WERI-Rb-1 (cell line): ENCODE results near the gene CDC40.

ENCODE experiments used
- DNase-seq: peaks from one replicate; pipeline ENCODE4 v3.0.0-alpha.2; 2020
- H3K27ac ChIP-seq: fragments of 250-450 bp; sonication (Bioruptor Pico); 2 replicates; pipeline ENCODE4 v1.5.1; 2020; ENCODE audit warnings: mild to moderate bottlenecking, moderate library complexity
- H3K27me3 ChIP-seq: fragments of 250-450 bp; sonication (Bioruptor Pico); 2 replicates; pipeline ENCODE4 v1.5.1; 2021; ENCODE audit warnings: mild to moderate bottlenecking, low read depth, moderate library complexity; ENCODE audit not compliant: insufficient read depth, severe bottlenecking
- H3K36me3 ChIP-seq: fragments of 250-450 bp; sonication (Bioruptor Pico); 2 replicates; pipeline ENCODE4 v1.5.1; 2020; ENCODE audit warnings: mild to moderate bottlenecking, moderate library complexity
- H3K4me3 ChIP-seq: 2 replicates; pipeline ENCODE4 v1.5.1; 2011; ENCODE audit warnings: low read depth, mild to moderate bottlenecking, control low read depth, low read length
- H3K9me3 ChIP-seq: fragments of 250-450 bp; sonication (Bioruptor Pico); 2 replicates; pipeline ENCODE4 v1.5.1; 2021; ENCODE audit warnings: mild to moderate bottlenecking, moderate library complexity; ENCODE audit not compliant: severe bottlenecking
- TF ChIP-seq, protein P1 (sequence below): IDR thresholded peaks from 2 replicates; pipeline ENCODE4 v1.5.1; 2011; ENCODE audit warnings: low read depth, mild to moderate bottlenecking, control low read depth, inconsistent platforms, low read length

The CDC40 gene

DNA sequence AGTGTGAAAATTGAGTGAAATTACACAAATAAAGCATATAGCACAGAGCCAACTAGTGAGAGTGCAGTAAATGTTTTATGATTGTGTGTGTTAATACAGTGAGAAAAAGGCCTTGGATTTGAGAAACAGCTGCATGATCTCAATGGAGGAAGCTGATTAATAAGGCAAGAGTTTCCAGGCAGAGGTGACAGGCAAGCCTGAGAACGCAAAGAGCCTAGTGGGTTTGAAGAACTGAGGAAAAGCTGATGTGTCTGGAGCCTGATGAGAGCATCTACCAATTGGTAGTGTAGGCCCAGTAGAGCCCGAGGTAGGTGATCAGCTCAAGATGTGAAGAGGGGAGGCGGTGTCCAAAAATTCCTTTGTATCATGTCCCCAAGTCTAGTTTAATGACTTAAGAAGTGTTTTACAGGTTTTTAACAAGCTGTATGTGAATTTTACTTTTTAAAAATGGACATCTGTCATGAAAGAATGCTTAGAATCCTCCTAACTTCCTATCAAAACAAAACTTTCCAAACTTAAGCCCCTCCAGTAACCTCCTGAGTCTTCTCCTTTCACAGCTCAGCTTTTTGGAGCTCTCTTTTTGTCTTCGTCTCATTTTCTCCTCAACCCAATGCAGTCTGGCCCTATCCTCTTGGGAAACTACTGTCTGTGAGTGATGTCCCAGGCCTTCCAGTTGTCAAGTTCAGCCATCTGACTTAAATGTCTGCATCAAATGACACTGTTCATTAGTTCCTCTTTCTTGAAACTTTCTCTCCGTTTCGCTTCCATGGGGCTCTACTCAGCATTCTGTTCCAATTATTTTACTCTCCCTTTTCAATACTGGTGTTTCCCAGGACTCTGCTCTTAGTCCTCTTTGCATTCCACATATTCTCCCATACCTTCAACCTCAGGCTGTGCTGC, 1.2 kb downstream of the CDC40 start:
- Histone ChIP-seq H3K9me3 (no peaks in the 10 kb centered on the region), H3K27ac (no peak overlapping the region), H3K36me3 (no peaks in the 10 kb centered on the region; the same call in none of the 2 replicates), H3K4me3 (peak overlapping the region; percentile 80), H3K27me3 (no peaks in the 10 kb centered on the region)
- TF ChIP-seq, protein P1, sequence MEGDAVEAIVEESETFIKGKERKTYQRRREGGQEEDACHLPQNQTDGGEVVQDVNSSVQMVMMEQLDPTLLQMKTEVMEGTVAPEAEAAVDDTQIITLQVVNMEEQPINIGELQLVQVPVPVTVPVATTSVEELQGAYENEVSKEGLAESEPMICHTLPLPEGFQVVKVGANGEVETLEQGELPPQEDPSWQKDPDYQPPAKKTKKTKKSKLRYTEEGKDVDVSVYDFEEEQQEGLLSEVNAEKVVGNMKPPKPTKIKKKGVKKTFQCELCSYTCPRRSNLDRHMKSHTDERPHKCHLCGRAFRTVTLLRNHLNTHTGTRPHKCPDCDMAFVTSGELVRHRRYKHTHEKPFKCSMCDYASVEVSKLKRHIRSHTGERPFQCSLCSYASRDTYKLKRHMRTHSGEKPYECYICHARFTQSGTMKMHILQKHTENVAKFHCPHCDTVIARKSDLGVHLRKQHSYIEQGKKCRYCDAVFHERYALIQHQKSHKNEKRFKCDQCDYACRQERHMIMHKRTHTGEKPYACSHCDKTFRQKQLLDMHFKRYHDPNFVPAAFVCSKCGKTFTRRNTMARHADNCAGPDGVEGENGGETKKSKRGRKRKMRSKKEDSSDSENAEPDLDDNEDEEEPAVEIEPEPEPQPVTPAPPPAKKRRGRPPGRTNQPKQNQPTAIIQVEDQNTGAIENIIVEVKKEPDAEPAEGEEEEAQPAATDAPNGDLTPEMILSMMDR: no peak
- no peak for DNase-seq

DNA sequence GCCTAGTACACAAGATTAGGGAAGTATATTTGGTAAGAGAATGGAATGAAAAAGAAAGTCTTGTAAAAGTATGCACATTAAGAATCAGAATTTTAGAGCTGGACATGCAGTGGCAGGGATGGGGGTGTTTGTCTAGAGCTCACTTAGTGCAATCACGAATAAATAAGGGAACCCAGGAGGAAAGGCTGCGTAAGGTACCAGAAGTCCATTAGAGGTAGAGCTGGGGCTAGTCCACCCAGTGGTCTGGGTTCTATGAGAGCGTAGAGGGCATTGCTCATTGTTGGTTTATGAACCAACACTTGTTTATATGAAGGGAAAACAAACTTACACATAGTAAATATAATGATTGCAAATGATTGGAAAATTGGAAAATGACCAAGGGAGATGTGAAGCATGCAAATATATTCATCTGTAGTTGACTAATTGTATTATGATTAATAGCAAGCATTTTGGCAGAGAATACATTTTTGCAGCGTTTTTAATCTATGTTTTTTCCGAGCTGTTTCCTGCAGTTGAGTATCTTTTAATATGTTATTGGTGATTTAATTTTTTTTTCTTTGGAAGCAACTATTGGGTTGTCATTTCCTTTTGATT, 3.2 kb downstream of the CDC40 start:
- DNase-seq: no peak
- Histone ChIP-seq H3K9me3 (no peaks in the 10 kb centered on the region), H3K4me3 (no peak overlapping the region), H3K27me3 (no peaks in the 10 kb centered on the region), H3K27ac (no peak overlapping the region), H3K36me3 (no peaks in the 10 kb centered on the region; the same call in none of the 2 replicates)
- TF ChIP-seq, protein P1: no peak

DNA sequence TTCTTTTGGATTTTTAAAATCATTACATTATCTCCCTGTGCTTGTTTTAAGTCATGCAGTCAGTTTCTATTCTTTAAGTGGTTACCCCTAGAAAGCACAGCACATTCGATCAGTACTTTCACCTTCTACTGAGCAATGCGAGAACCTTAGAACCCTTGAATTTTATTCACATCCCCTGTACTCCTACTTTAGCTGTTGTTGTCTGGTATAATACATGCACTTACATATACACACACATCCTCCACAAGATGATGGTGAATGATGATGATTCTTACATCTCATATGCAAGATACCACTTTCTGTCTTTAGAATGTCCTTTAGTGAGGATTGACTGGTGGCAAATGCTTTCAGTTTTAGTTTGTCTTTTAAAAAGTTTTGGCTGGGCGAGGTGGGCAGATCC, 5.7 kb downstream of the CDC40 start:
- no peaks in the 10 kb centered on the region for H3K9me3 ChIP-seq
- no peaks in the 10 kb centered on the region; the same call in none of the 2 replicates for H3K36me3 ChIP-seq
- H3K27me3 ChIP-seq: no peaks in the 10 kb centered on the region
- no peak overlapping the region for H3K4me3 ChIP-seq
- no peak for DNase-seq
- H3K27ac ChIP-seq: no peak overlapping the region
- TF ChIP-seq, protein P1: no peak

DNA sequence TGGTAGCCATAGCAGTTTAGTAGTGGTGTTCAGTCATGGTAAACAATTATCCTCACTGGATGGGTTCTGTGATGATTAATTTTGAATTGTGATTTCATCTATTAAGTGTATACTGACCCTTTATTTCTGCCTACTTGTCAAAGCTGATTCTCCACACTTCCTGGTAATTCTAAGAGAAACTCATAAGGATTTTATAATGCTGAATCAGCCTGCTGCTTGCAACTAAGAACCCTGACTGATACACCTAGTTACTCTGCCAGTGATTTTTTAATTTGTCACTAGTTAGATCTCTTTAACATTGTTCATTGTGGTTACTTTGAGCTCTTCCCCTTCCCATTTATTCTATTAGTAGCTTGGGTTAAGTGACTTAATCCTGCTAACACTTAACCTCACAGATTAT, 8.6 kb downstream of the CDC40 start:
- Histone ChIP-seq H3K27me3 (no peaks in the 10 kb centered on the region), H3K9me3 (no peaks in the 10 kb centered on the region), H3K36me3 (peaks cover 5% of the 10 kb centered on the region), H3K4me3 (no peak overlapping the region), H3K27ac (no peak overlapping the region)
- TF ChIP-seq, protein P1: no peak
- no peak for DNase-seq

DNA sequence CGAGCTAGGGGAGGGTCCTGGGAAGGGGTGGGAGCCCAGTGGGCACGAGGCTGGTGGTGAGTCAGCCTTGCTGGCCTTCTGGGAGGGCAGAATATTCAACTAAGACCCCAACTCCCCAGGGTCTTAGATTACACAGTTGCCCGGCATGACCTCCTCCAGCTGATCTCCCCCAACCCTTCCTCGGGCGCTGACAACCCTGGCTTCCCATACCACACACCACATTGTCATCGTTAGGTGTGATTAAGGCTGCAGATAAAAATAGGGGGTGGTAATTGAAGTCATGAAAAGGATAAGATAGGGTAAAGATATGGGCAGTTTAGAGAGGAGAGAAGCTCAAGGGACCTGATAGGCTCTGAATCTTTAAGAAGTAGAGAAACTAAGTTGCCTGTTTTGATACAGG, 10.5 kb downstream of the CDC40 start:
- peaks cover 6% of the 10 kb centered on the region for H3K36me3 ChIP-seq
- no peaks in the 10 kb centered on the region for H3K9me3 ChIP-seq
- no peak for DNase-seq
- H3K4me3 ChIP-seq: no peak overlapping the region
- no peaks in the 10 kb centered on the region for H3K27me3 ChIP-seq
- TF ChIP-seq, protein P1: no peak
- H3K27ac ChIP-seq: no peak overlapping the region
